GM19193 (cell line): Measurements from ENCODE around the gene SYP.
A peak's percentile ranks its signal among the peaks of the same experiment; 100 is the strongest.

Experiments
- POLR2A ChIP-seq: IDR thresholded peaks from 4 replicates; pipeline ENCODE4 v1.6.1; 2011; ENCODE audit not compliant: insufficient read depth, insufficient read length; ENCODE audit errors: extremely low read depth

Gene SYP

DNA sequence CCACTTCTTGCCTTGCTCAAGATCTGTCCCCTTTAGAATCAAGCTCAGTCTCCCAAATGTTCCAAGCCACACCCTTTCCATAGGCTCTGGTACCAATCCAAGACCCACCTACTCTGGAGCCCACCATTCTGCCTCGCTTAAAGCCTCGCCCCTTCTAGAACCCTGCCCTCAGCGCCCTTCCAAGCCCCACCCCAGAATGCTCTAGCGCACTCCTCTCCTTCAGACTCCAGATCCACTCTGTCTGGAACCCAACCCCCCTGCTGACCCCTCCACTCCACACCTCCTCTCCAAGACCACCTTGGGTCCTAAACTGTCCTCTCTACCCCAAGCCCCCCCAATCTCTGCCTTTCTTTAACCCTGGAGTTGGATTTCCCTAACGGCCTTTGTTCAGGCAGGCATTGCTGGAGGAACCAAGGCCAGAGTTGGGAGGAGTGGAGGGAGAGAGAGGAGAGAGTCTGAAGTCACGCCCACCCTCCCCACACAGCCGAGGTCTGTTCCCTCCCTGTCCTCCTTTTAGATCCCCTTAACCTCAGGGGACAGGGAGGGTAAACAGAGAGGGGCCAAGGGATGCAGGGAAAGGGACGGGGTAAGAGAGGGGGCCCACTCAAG, 11.4 kb downstream of the SYP start:
- no peak for TF ChIP-seq POLR2A

- TF ChIP-seq POLR2A = no peak
These were observed 12.5 kb downstream of the SYP start for GRCh38 chrX:49187526-49187925.

DNA sequence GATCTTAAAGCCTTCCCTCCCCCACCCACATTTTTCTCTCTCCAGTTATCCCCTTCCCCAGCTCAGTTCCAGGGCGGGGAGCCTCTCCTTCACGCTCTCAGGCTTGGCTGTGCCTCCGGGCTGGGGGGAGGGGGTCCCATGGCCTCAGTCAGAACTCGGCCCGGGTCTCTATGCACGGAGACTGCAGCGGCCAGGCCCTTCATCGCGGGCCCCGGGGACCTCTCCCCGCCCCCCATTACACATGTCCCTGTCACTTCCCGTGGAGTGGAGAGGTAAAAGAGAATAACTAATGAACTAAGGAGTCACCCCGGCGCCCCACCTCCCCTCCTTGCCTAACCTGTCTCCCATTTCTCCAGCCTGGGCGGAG, 13.0 kb downstream of the SYP start:
- no peak for TF ChIP-seq POLR2A

DNA sequence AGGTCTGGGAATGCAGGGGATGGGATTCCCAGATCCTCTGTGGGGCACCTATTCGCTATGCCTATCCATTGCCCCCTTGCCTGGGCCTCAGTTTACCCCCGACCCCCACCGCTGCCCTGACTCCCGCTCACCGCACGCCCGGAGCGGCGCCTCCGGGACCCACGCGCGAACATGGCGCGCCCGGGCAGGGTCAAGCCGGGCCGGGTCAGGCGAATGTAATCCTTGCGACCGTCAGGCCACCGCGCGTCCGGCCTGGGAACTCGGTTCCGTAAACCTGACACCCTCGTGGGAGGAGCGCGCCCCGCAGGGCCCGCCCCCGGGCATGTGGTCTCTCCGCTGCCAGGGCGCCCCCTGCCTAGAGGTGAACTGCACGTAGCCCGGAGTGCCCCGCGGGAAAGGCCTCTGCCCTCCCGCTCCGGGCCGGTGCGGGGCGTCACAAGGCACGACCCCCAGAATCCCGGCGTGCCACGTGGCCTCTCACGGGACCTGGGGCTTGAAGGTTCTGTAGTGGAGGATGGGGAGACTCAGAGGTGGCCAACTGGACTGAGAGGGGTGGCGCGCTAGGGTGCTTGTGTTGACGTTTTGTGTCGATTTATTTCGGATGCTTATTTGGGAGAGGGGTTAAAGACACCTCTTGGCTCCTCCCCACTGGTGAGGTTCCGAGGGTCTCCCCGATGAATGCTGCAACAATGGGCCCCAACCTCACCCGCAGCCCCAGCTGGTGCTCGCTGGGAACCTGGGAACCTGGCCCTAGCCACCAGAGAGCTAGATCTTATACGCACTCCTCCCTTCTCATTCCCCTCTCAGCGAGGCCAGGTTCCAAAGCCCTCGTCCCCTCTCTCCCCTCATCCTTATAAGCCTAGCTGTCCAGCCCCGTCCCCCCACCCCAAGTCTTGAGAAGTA, 13.6 kb downstream of the SYP start, which contains the start of gene PRICKLE3:
TSS of gene PRICKLE3 (minus strand) at position 249 of the 903 bp plus-strand sequence. CDS start at position 173, 76 bp downstream.
- TF ChIP-seq POLR2A = peak; percentile 66

- TF ChIP-seq POLR2A = peak; percentile 37
These were observed 15.4 kb downstream of the SYP start for GRCh38 chrX:49184294-49185281.

DNA sequence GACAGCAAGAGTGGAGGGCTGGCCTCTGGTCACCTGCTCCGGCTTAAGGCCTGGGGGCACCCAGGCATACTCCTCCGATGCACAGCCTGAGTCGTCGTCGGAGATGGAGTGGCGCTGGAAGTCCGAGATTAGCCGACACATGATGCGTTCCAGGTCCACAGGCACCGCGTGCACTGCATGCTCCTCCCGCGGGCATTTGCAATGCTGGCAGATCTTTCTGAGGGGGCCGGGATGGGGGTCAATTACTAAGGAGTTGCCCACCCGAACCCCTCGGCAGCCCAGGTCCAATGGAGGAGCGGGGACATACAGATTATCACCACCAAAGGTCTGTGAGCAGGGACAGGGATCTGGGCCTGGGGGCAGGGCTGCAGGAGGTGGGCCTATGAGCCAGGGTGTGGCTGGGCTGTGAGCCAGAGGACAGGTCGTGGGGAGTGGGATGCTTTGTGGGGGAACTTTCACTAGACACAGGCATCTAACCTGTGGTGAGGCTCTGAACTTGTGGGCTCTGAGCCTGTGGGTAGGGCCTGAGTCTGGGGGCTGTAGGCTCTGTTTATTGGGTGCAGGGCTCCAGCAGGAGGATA, 16.2 kb downstream of the SYP start:
- TF ChIP-seq POLR2A = no peak

DNA sequence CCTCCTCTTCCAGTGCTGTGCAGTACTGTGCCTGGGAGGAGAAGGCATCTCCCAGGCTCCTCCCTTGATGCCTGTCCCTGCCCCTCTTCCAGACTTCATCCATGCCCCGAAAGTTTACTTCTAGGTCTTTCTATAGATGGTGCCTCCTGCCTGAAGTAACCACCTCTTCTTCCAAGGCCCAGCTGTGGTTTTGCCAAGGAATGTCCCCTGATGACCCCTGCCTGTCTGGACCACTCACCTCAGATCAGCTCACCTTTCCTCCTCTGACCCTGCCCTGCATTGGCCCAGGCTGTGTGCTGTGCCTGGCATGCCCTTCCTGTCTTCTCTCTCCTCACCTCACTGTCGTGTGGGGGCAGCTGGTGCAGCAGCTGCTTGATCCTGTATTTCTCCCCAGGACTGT, 20.6 kb downstream of the SYP start:
- no peak for TF ChIP-seq POLR2A

- TF ChIP-seq POLR2A = no peak
These were observed 21.5 kb downstream of the SYP start for GRCh38 chrX:49178537-49178936.

DNA sequence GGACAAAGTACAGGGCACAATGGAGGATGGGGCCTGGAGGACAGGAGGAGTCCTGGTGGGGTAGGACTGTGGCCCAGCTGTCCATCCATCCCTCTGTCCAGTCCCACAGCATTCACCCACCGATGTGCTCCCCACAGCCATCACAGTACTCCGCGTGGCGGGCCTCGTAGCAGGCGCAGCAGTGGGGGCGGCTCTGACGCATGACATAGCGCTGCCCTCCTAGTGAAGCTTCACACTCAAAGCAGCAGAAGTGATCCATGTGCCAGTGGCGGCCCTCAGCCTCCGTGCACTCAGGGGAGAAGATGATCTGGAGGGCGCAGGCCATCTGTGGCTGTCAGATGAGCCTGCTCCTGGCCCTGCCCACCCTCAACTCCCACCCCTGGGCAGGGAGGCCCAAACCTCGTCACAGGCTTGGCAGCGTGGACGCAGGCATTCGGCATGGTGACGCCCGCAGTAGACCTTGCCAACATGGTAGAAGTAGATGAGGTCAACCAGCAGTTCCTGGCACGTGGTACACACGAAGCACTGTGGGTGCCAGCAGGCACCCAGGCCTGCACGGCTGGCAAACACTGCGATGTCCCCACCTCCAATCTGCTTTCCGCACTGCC, 22.0 kb downstream of the SYP start:
- TF ChIP-seq POLR2A = no peak

DNA sequence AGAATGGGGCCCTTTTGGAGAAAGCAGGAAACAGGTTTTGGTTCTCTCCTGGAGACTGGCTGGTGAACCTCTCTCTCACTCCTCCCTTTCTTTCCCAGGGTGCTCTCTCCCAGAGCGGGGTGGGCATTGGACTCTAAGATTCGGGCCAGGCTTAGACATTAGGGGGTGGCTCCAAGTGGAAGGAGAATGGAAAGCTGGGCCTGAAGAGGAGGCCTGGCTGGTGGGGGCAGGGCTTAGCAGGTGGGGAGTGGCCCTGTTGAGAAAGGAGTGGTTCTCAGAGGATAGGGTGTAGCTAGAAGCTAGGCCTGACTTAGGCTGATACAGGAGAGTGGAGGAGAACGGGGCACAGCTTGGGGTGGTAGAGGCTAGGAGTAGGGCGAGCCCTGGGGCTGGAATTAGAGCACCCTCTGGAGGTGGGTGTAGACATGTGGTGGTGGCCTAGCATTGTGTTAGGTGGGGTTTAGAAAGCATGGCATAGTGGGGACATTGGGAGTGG, 22.6 kb downstream of the SYP start:
- no peak for TF ChIP-seq POLR2A

- no peak for TF ChIP-seq POLR2A
These were observed 23.3 kb downstream of the SYP start for GRCh38 chrX:49176421-49177326.

GRCh38 chrX:49175435-49176274, 24.3 kb downstream of the SYP start:
- TF ChIP-seq POLR2A = peak; percentile 13

- no peak for TF ChIP-seq POLR2A
These were observed 25.3 kb downstream of the SYP start for GRCh38 chrX:49174723-49175122.

- no peak for TF ChIP-seq POLR2A
These were observed 27.7 kb downstream of the SYP start for GRCh38 chrX:49172280-49172780.
